ENCODE measurements around the gene DYRK1B. TPM values are rescaled to one million over a fixed set of nuclear protein-coding genes. Genes with fewer than 3 reads are reported as not detected.

Gene DYRK1B
- total RNA-seq, 1 experiment from 2014 or later, result 2.4 TPM

GRCh38 chr19:39819786-39820185, 14.2 kb downstream of the DYRK1B start:
- no peak overlapping the region for H3K4me3 ChIP-seq (ENCODE audit: low read length)
- no peak overlapping the region for H3K27ac ChIP-seq (ENCODE audit: low read length)
- CTCF ChIA-PET, result no interaction called here
- H3K9ac ChIP-seq (ENCODE audit: low read length), result no peak overlapping the region
- no peaks in the 10 kb centered on the region for H3K9me2 ChIP-seq (replicated peaks; ENCODE audit: low read length)
- POLR2A ChIA-PET (ENCODE audit: unreplicated experiment), result no interaction called here
- 0 out of 2 replicates have a peak, but pooled peaks cover 3% of the 10 kb centered on the region for H3K79me2 ChIP-seq (ENCODE audit: low read length)
- no peaks in the 10 kb centered on the region for H3K36me3 ChIP-seq (ENCODE audit: low read depth, low read length)
- DNase-seq (no peak), ATAC-seq (no peak)
- H2AFZ ChIP-seq (ENCODE audit: low read length), result no peak overlapping the region
- H3K9me3 ChIP-seq (ENCODE audit: low read length), result no peaks in the 10 kb centered on the region
- no peak for TF ChIP-seq CTCF (conservative IDR thresholded peaks at IDR 0.05; ENCODE audit: low read depth, low read length)
- no peaks in the 10 kb centered on the region for H3K27me3 ChIP-seq (ENCODE audit: low read length)
- H3F3A ChIP-seq (ENCODE audit: low read length, unreplicated experiment), result no peaks in the 10 kb centered on the region
- no TSS peak for BruUV-seq (replicated peaks)
- H3K4me1 ChIP-seq (ENCODE audit: insufficient read depth, low read length), result no peaks in the 10 kb centered on the region
- no peaks in the 10 kb centered on the region for H4K20me1 ChIP-seq (ENCODE audit: low read length)
- intact Hi-C loops (cut with micrococcal nuclease), result no loop called here
- no peak overlapping the region for H3K4me2 ChIP-seq (ENCODE audit: low read length)

- Histone ChIP-seq H3K4me3 (ENCODE audit: low read length) (no peak overlapping the region), H4K20me1 (ENCODE audit: low read length) (no peaks in the 10 kb centered on the region), H3K4me2 (ENCODE audit: low read length) (no peak overlapping the region), H3K9ac (ENCODE audit: low read length) (no peak overlapping the region), H3K9me3 (ENCODE audit: low read length) (no peaks in the 10 kb centered on the region), H3K9me2 (replicated peaks; ENCODE audit: low read length) (no peaks in the 10 kb centered on the region), H3F3A (ENCODE audit: low read length, unreplicated experiment) (no peaks in the 10 kb centered on the region), H2AFZ (ENCODE audit: low read length) (no peak overlapping the region), H3K4me1 (ENCODE audit: insufficient read depth, low read length) (no peaks in the 10 kb centered on the region), H3K36me3 (ENCODE audit: low read depth, low read length) (no peaks in the 10 kb centered on the region), H3K27me3 (ENCODE audit: low read length) (no peaks in the 10 kb centered on the region), H3K79me2 (ENCODE audit: low read length) (0 out of 2 replicates have a peak, but pooled peaks cover under 1% of the 10 kb centered on the region), H3K27ac (ENCODE audit: low read length) (no peak overlapping the region)
- CTCF ChIA-PET, result no interaction called here
- intact Hi-C loops (cut with micrococcal nuclease), result no loop called here
- no TSS peak for BruUV-seq (replicated peaks)
- POLR2A ChIA-PET (ENCODE audit: unreplicated experiment), result no interaction called here
- ATAC-seq (no peak), DNase-seq (no peak)
- TF ChIP-seq EZH2 (IDR thresholded peaks at IDR 0.05; ENCODE audit: low read length, unreplicated experiment) (no peak), EZH2phosphoT487 (IDR thresholded peaks at IDR 0.05; ENCODE audit: borderline replicate concordance, low read length) (no peak), CTCF (conservative IDR thresholded peaks at IDR 0.05; ENCODE audit: low read depth, low read length) (no peak)
Measured at GRCh38 chr19:39818626-39819097, 15.3 kb downstream of the DYRK1B start.

- intact Hi-C loops (cut with micrococcal nuclease), result no loop called here
- no peaks in the 10 kb centered on the region for H3K79me2 ChIP-seq (ENCODE audit: low read length)
- DNase-seq, result no peak
- H3K4me3 ChIP-seq (ENCODE audit: low read length), result no peak overlapping the region
- no peak for ATAC-seq
- H3K36me3 ChIP-seq (ENCODE audit: low read depth, low read length), result no peaks in the 10 kb centered on the region
- H4K20me1 ChIP-seq (ENCODE audit: low read length), result no peaks in the 10 kb centered on the region
- TF ChIP-seq CTCF (conservative IDR thresholded peaks at IDR 0.05; ENCODE audit: low read depth, low read length), result no peak
- TF ChIP-seq EZH2 (IDR thresholded peaks at IDR 0.05; ENCODE audit: low read length, unreplicated experiment), result no peak
- TF ChIP-seq EZH2phosphoT487 (IDR thresholded peaks at IDR 0.05; ENCODE audit: borderline replicate concordance, low read length), result no peak
- no peaks in the 10 kb centered on the region for H3F3A ChIP-seq (ENCODE audit: low read length, unreplicated experiment)
- no peaks in the 10 kb centered on the region for H3K27me3 ChIP-seq (ENCODE audit: low read length)
- no peak overlapping the region for H3K27ac ChIP-seq (ENCODE audit: low read length)
- BruUV-seq (replicated peaks), result no TSS peak
- no peaks in the 10 kb centered on the region for H3K9me3 ChIP-seq (ENCODE audit: low read length)
- H3K9ac ChIP-seq (ENCODE audit: low read length), result no peak overlapping the region
- H3K4me2 ChIP-seq (ENCODE audit: low read length), result no peak overlapping the region
- no peaks in the 10 kb centered on the region for H3K4me1 ChIP-seq (ENCODE audit: insufficient read depth, low read length)
- ChIA-PET POLR2A (ENCODE audit: unreplicated experiment) (no interaction called here), CTCF (no interaction called here)
- H3K9me2 ChIP-seq (replicated peaks; ENCODE audit: low read length), result no peaks in the 10 kb centered on the region
- no peak overlapping the region for H2AFZ ChIP-seq (ENCODE audit: low read length)
Measured at GRCh38 chr19:39817888-39818561, 15.9 kb downstream of the DYRK1B start.
